T-cell (primary cell): ENCODE measurements around the gene DLEC1. TPM values are rescaled to one million over a fixed set of nuclear protein-coding genes. Genes with fewer than 3 reads are reported as not detected.
"Not testable (repeated sequence)": the region's sequence is repeated elsewhere in the genome, so short reads cannot be mapped to it uniquely, and the experiment has no call there.

Experiments
- ATAC-seq, 4 experiments: fragments of 200-7000 bp in 3 of 4; fragments of 150-1000 bp in 1 of 4; cut with Tn5 transposase; replicated peaks in 1 of 4; 1 replicate in 3 of 4; 2 replicates in 1 of 4; pipeline ENCODE4 v1.10.0; 2021; ENCODE audit warnings: moderate library complexity in 3 of 4, mild to moderate bottlenecking in 2 of 4, moderate number of reproducible peaks in 1 of 4
- CTCF ChIA-PET, 2 donors: fragments of 300-600 bp; sonication (Branson Sonifier 250); formaldehyde crosslinking; loops; one replicate each; lab custom pipeline; 2022; ENCODE audit warnings: antibody characterized with exemption in 2 of 2; lab: Charles Lee
- POLR2A ChIA-PET, 2 donors: fragments of 300-600 bp; sonication (Branson Sonifier 250); formaldehyde crosslinking; loops; one replicate each; lab custom pipeline; 2022; ENCODE audit warnings: antibody characterized with exemption in 2 of 2; lab: Charles Lee
- DNase-seq, 35 experiments: peaks; one replicate each; pipeline versions ENCODE4 v3.0.0 to v3.0.0-alpha.2; 2013 to 2023
- H3K27ac ChIP-seq: one replicate; pipeline ENCODE4 v1.5.1; 2013; ENCODE audit warnings: low read length
- H3K27me3 ChIP-seq, 2 experiments: replicated peaks in 1 of 2; 1 replicate in 1 of 2; 2 replicates in 1 of 2; pipeline versions ENCODE4 v1.6.1 to v1.7.0; 2013; ENCODE audit warnings: low read length in 1 of 2, mixed read lengths in 1 of 2; ENCODE audit not compliant: control insufficient read depth in 2 of 2, insufficient read depth in 2 of 2; ENCODE audit errors: extremely low read depth in 1 of 2
- H3K36me3 ChIP-seq, 2 donors: 1 replicate in 1 of 2; 2 replicates in 1 of 2; pipeline versions ENCODE4 v1.6.1 to v1.7.0; 2013; ENCODE audit warnings: low read length in 1 of 2; ENCODE audit not compliant: control insufficient read depth in 2 of 2, insufficient read depth in 1 of 2; ENCODE audit errors: extremely low read depth in 1 of 2
- H3K4me1 ChIP-seq, 2 experiments: 1 replicate in 1 of 2; 2 replicates in 1 of 2; pipeline versions ENCODE4 v1.6.1 to v1.7.0; 2013; ENCODE audit warnings: low read length in 2 of 2, mixed read lengths in 1 of 2; ENCODE audit not compliant: insufficient read depth in 2 of 2, control insufficient read depth in 1 of 2; ENCODE audit errors: extremely low read depth in 1 of 2
- H3K4me3 ChIP-seq, 2 donors: 1 replicate in 1 of 2; 2 replicates in 1 of 2; pipeline versions ENCODE4 v1.5.1 to v1.7.0; 2013; ENCODE audit warnings: mild to moderate bottlenecking in 2 of 2, low read length in 1 of 2, moderate library complexity in 1 of 2; ENCODE audit not compliant: control insufficient read depth in 1 of 2; ENCODE audit errors: extremely low read depth in 1 of 2
- H3K9me3 ChIP-seq: 2 replicates; pipeline ENCODE4 v1.7.0; 2013
- H3K27ac Mint-ChIP-seq, 2 donors: one replicate each; pipeline ENCODE4 v1.8.0; 2020 to 2021; ENCODE audit warnings: mild to moderate bottlenecking in 2 of 2, mixed read lengths in 2 of 2
- H3K27me3 Mint-ChIP-seq, 2 donors: one replicate each; pipeline ENCODE4 v1.8.0; 2021 to 2022; ENCODE audit warnings: mixed read lengths in 2 of 2
- H3K36me3 Mint-ChIP-seq: one replicate; pipeline ENCODE4 v1.8.0; 2021; ENCODE audit warnings: mixed read lengths
- H3K4me1 Mint-ChIP-seq, 3 donors: one replicate each; pipeline ENCODE4 v1.8.0; 2020 to 2022; ENCODE audit warnings: mixed read lengths in 3 of 3, mild to moderate bottlenecking in 1 of 3
- H3K4me3 Mint-ChIP-seq, 3 donors: one replicate each; pipeline ENCODE4 v1.8.0; 2020 to 2022; ENCODE audit warnings: mild to moderate bottlenecking in 3 of 3, mixed read lengths in 3 of 3, moderate library complexity in 3 of 3
- H3K9me3 Mint-ChIP-seq, 3 donors: one replicate each; pipeline ENCODE4 v1.8.0; 2020 to 2022; ENCODE audit warnings: mixed read lengths in 3 of 3
- WGBS: methylation state at CpG from one replicate; pipeline ENCODE4 v1.1.5; 2013; ENCODE audit warnings: missing lambda C conversion rate; ENCODE audit not compliant: insufficient coverage; 5-methylcytosine and 5-hydroxymethylcytosine counted together
- total RNA-seq, 35 experiments: library from RNA in 6 of 35; stranded (reverse) in 6 of 35; fragments of 120-200 nt in 1 of 35; gene quantifications; one replicate each; pipeline versions ENCODE4 v1.2.1 to v1.2.4 and lab custom pipeline; 2013 to 2026

The DLEC1 gene
- total RNA-seq, 5 donors from 2014 or later (not counting 1 experiment from before 2014, with no cell fraction given) = 4.7 to 21.7 (median 17.8) TPM

DNA sequence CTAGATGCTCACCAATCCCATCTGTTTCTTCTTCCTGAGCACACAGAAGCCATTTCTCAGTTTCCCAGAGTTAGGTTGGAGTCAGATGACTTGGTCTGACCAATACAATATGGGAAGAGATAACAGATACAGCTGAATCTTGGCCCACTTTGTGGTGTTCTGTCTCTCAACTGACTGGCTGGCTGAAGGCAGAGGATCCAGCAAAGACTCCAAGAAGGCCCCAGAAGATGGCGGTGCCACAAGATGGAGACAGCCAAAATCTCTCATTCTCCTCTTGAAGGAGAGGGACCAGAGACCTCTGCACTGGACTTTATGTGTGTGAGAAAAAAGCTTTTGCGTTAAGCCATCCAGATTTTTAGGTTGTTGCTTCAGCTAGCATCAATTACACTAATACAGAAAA, 118.1 kb downstream of the DLEC1 start:
- Histone ChIP-seq H3K4me3 (no peak overlapping the region), H3K9me3 (no peaks in the 10 kb centered on the region), H3K27ac (no peak overlapping the region), H3K4me1 (peaks cover 0 to 9% of the 10 kb centered on the region in 2 experiments), H3K27me3 (no peaks in the 10 kb centered on the region), H3K36me3 (no peaks in the 10 kb centered on the region)
- ChIA-PET CTCF (interaction anchor here in 1 of 2 donors (0.9 to 1.0 kb wide), 2 partner anchors 9 to 139 kb away, joined by 3 read pairs; no protein-coding TSS in a partner anchor), POLR2A (no interaction called here)
- Mint-ChIP-seq H3K36me3 (no peaks in the 10 kb centered on the region), H3K9me3 (no peaks in the 10 kb centered on the region), H3K27me3 (no peaks in the 10 kb centered on the region), H3K4me1 (peaks cover 0 to 14% (median 5%) of the 10 kb centered on the region in 3 donors), H3K4me3 (no peak overlapping the region), H3K27ac (no peak overlapping the region)
- no CpG with 5 or more reads among the region's 2 CpGs for WGBS
- DNase-seq = no peak
- no peak for ATAC-seq

DNA sequence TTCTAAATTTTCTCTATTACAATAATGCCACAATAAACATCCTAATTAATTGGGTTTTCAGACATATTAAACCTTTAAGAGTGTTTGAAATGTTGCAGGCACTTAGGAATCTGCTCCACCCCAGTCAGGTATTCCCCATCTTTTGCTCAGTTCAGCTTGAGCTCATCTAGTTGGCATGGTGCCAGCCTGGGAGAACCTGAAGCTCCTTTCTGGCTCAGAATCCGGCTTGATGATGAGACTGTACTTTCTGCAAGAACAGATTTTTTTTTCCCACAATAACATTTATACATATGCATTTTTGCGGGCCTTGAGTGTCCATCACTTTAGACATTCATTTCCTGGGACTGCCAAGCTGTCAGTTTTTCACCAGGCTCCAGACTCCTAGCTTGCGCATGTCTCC, 118.6 kb downstream of the DLEC1 start:
- H3K9me3 ChIP-seq = no peaks in the 10 kb centered on the region
- Mint-ChIP-seq H3K4me1 (peaks cover 0 to 11% (median 3%) of the 10 kb centered on the region in 3 donors), H3K27ac (no peak overlapping the region), H3K36me3 (no peaks in the 10 kb centered on the region), H3K9me3 (no peaks in the 10 kb centered on the region), H3K27me3 (no peaks in the 10 kb centered on the region), H3K4me3 (no peak overlapping the region)
- no peak overlapping the region for H3K4me3 ChIP-seq
- no peaks in the 10 kb centered on the region for H3K36me3 ChIP-seq
- ATAC-seq (no peak), DNase-seq (no peak)
- peaks cover 0 to 4% of the 10 kb centered on the region in 2 experiments for H3K4me1 ChIP-seq
- CTCF ChIA-PET = interaction anchor here (0.5 to 1.0 kb wide), 5 partner anchors 9 to 146 kb away, joined by 3 to 4 read pairs (median 3); no protein-coding TSS in a partner anchor
- H3K27ac ChIP-seq = no peak overlapping the region
- WGBS = 86% methylated on average over 1 of the region's 3 CpGs
- no peaks in the 10 kb centered on the region for H3K27me3 ChIP-seq
- POLR2A ChIA-PET = interaction anchor here in 1 of 2 donors (1.0 kb wide), 1 partner anchor 16 kb away, joined by 5 read pairs; no protein-coding TSS in a partner anchor

DNA sequence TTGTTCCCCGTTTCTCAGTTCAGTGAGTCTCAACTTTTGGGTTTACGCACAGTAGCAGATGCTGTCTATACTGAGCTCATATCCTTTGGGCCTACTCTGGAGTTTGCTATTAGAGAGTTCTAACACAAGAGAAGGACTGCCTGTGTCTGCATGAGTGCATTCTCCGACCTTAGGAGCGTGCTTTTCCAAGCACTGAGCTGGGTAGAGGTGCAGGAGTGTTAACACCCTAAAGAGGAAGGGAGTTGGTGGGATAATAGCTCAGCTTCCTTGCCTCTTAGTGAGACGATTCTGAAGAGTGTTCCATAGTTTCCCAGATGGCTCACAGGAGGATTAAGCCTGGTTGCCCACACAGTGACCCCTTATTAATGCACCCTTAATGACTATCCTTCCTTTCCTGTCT, 119.5 kb downstream of the DLEC1 start:
- ChIA-PET POLR2A (interaction anchor here in 1 of 2 donors (1.0 kb wide), 1 partner anchor 16 kb away, joined by 5 read pairs; no protein-coding TSS in a partner anchor), CTCF (interaction anchor here (0.5 to 0.7 kb wide), 3 partner anchors 16 to 201 kb away, joined by 3 to 8 read pairs (median 4); no protein-coding TSS in a partner anchor)
- ATAC-seq (no peak), DNase-seq (no peak)
- H3K27me3 Mint-ChIP-seq = no peaks in the 10 kb centered on the region
- no peaks in the 10 kb centered on the region for H3K4me1 ChIP-seq
- H3K36me3 Mint-ChIP-seq = no peaks in the 10 kb centered on the region
- no peaks in the 10 kb centered on the region for H3K27me3 ChIP-seq
- peaks cover 0 to 5% (median 0%) of the 10 kb centered on the region in 3 donors for H3K4me1 Mint-ChIP-seq
- WGBS = 95% methylated on average over 3 of the region's 5 CpGs
- H3K4me3 ChIP-seq = no peak overlapping the region
- H3K4me3 Mint-ChIP-seq = no peak overlapping the region
- H3K9me3 Mint-ChIP-seq = no peaks in the 10 kb centered on the region
- H3K27ac Mint-ChIP-seq = no peak overlapping the region
- H3K27ac ChIP-seq = no peak overlapping the region
- no peaks in the 10 kb centered on the region for H3K9me3 ChIP-seq
- H3K36me3 ChIP-seq = no peaks in the 10 kb centered on the region

DNA sequence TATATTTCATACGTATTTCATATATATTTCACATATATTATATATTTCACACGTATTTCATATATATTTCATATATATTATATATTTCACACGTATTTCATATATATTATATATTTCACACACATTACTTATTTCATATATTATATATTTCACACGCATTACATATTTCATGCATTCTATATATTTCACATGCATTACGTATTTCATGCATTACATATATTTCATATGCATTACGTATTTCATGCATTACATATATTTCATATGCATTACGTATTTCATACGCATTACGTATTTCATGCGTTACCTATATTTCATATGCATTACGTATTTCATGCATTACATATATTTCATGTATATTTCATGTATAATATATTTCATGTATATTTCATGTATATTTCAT, 121.7 kb downstream of the DLEC1 start:
- H3K9me3 Mint-ChIP-seq, DNase-seq, H3K27me3 ChIP-seq, H3K4me3 ChIP-seq, H3K4me3 Mint-ChIP-seq, H3K4me1 ChIP-seq, H3K27ac ChIP-seq, POLR2A ChIA-PET, ATAC-seq, H3K27ac Mint-ChIP-seq, H3K9me3 ChIP-seq, CTCF ChIA-PET, H3K36me3 Mint-ChIP-seq, H3K36me3 ChIP-seq, H3K27me3 Mint-ChIP-seq: not testable (repeated sequence)
- 100% methylated on average over 2 of the region's 11 CpGs for WGBS
- H3K4me1 Mint-ChIP-seq = peaks cover 6 to 13% (median 12%) of the 10 kb centered on the region in 3 donors

DNA sequence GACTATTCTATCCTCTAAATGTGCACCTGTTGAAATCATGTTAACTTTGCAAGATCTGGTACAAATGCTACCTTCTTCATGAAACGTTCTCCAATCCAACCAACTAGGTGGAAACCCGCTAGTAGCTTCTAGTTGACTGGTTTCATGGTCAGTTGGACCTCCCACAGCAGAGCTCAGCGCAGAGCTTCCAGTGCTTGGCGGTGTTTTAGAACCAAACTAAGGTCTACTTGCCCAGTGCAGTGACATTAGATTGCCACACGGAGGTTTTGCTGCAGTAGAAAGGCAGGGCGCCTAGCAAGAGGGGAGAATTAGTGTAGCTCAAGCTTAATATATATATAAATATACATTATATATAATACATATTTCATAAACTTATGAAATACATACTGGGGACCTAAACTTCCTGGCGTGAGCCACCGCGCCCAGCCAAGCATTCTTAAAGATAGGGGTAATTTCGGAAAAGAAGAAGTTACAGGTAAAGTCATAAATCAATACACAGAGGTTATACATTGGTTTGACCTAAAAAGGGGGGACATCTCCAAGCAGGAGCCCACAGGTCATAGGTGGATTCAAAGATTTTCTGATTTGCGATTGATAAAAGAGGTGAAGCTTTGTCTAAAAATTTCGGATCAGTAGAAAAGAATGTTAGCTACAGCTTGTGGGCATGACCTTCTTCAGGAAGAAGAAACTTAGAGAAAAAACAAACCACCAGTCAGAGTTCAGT, 124.3 kb downstream of the DLEC1 start:
- ChIA-PET CTCF (interaction anchor here (0.6 to 3.2 kb wide), 8 partner anchors 10 to 1026 kb away, joined by 3 to 24 read pairs (median 4); partner anchors contain the start of genes ACAA1 (in 1 of the 2) and MYD88 (in 1 of the 2)), POLR2A (interaction anchor here in 1 of 2 donors (3.2 kb wide), 1 partner anchor 26 kb away, joined by 15 read pairs; the partner anchor contains the start of genes ACAA1 and MYD88)
- Mint-ChIP-seq H3K9me3 (no peaks in the 10 kb centered on the region), H3K27me3 (no peaks in the 10 kb centered on the region), H3K4me3 (peak overlapping the region in 2 of 3 donors; percentile 28 to 39), H3K27ac (peak overlapping the region; percentile 22 to 36), H3K36me3 (peaks cover 3% of the 10 kb centered on the region), H3K4me1 (peaks cover 27 to 39% (median 36%) of the 10 kb centered on the region in 3 donors)
- 100% methylated on average over 1 of the region's 12 CpGs for WGBS
- DNase-seq (peak in 4 of 35 experiments; percentile 10 to 28 (median 20)), ATAC-seq (no peak)
- Histone ChIP-seq H3K9me3 (no peaks in the 10 kb centered on the region), H3K27me3 (no peaks in the 10 kb centered on the region), H3K27ac (no peak overlapping the region), H3K36me3 (no peaks in the 10 kb centered on the region), H3K4me1 (peaks cover 15 to 24% of the 10 kb centered on the region in 2 experiments), H3K4me3 (no peak overlapping the region)
